ENCODE data around the gene SMCO1.
"Not testable (repeated sequence)": the region's sequence is repeated elsewhere in the genome, so short reads cannot be mapped to it uniquely, and the experiment has no call there.

The SMCO1 gene

DNA sequence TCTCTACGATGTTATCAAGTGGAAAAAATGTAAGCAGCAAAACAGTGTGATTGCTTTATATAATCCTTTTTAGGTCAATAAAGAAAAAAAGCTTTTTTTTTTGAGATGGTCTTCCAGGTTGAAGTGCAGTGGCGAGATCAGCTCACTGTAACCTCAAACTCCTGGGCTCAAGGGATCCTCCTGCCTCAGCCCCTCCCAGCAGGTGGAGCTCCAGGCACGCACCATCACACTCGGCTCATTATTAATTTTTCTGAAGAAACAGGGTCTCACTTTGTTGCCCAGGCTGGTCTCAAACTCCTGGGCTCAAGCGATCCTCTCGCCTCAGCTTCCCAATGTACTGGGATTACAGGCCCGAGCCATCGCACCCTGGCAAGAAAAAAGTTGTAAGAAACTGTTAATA lies 28.9 kb downstream of the SMCO1 start:
- peak; percentile 14 to 34 for DNase-seq

DNA sequence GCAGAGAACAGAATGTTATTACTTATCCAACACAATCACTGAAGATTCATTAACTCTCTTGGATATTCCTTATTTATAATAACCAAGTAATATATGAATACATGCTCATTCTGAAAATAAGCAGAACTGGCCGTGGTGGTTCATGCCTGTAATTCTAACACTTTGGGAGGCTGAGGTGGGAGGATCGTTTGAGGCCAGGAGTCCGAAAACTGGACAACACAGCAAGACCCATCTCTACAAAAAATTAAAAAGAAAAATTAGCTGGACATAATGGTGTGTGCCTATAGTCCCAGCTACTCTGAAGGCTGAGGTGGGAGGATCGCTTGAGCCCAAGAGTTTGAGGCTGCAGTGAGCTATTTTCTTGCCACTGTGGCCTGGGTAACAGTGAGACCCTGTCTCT lies 37.5 kb downstream of the SMCO1 start:
- no peak for DNase-seq

- DNase-seq: no peak
These were observed 42.9 kb downstream of the SMCO1 start for GRCh38 chr3:196472286-196472685.

- DNase-seq: no peak
These were observed 43.6 kb downstream of the SMCO1 start for GRCh38 chr3:196471551-196471950.

- not testable (repeated sequence) for DNase-seq
These were observed 45.0 kb downstream of the SMCO1 start for GRCh38 chr3:196470182-196470581.

DNA sequence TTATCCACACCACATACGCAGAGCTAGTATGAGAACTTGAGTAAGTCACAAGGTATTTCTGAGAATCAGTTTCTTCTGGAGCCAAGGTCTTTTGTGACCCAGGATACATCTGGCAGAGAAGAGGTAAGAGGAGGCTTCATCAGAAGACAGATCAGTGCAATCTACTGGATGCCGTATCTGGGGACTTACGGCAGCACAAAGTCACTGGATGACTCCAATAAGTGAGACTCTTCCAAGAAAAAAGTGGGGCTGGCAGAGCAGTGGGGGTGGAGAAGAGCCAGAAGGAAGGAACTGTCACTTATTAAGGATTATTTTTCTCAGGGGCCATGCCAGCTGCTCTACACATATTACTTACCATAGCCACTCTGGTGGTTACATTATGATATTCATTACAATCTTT lies 51.3 kb downstream of the SMCO1 start:
- no peak for DNase-seq

DNA sequence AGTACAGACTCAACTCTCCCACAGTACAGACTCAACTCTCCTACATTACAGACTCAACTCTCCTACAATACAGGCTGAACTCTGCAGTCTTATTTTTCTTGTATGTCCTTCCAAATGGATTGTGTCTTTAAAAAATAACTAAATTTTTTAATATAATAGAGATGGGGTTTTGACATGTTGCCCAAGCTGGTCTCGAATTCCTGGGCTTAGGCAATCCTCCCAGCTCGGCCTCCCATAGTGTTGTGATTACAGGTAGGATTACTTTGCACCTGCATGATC lies 51.7 kb downstream of the SMCO1 start:
- DNase-seq: no peak

- DNase-seq: not testable (repeated sequence)
These were observed 52.3 kb downstream of the SMCO1 start for GRCh38 chr3:196462680-196463477.

- DNase-seq: no peak
These were observed 57.1 kb downstream of the SMCO1 start for GRCh38 chr3:196458063-196458462.

DNA sequence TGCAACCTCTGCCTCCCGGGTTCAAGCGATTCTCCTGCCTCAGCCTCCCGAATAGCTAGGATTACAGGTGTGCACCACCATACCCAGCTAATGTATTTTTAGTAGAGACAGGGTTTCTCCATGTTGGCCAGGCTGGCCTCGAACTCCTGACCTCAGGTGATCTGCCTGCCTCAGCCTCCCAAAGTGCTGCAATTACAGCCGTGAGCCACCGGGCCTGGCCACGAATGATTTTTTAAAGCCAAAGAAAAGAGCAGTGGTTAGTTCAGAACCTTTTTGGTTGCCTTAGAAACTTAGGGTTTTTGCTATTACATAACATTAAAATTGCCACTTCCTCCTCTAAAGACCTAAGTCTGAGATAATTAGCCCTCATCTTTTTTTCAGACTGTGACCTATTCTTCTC lies 57.7 kb downstream of the SMCO1 start:
- not testable (repeated sequence) for DNase-seq

Data from stimulated activated CD4-positive, alpha-beta T cell treated with anti-CD3 and anti-CD28 coated beads, Interleukin-2, amount 100 ng/mL, for 24 hours (primary cell).